ENCODE data around the gene RER1. TPM values are rescaled to one million over a fixed set of nuclear protein-coding genes. Genes with fewer than 3 reads are reported as not detected.

RER1 gene
- polyA plus RNA-seq (58.5 and 58.7 TPM in 2 replicates), polyA minus RNA-seq (50.6 and 51.2 TPM in 2 replicates)

- TF ChIP-seq EP300 (conservative IDR thresholded peaks at IDR 0.05; ENCODE audit: poor library complexity, severe bottlenecking) (peak; percentile 55), REST (IDR thresholded peaks at IDR 0.05; ENCODE audit: borderline replicate concordance) (peak; percentile 37), TAF1 (IDR thresholded peaks at IDR 0.05; ENCODE audit: low read depth) (no peak), EZH2 (IDR thresholded peaks at IDR 0.05; ENCODE audit: borderline replicate concordance, insufficient read depth, low read length, poor library complexity, severe bottlenecking) (no peak), CTCF (IDR thresholded peaks at IDR 0.05; ENCODE audit: poor library complexity, severe bottlenecking) (peak; percentile 32), POLR2AphosphoS5 (IDR thresholded peaks at IDR 0.05) (peak; percentile 74), MXI1 (conservative IDR thresholded peaks at IDR 0.05; ENCODE audit: poor library complexity, severe bottlenecking) (peak; percentile 96), SMC3 (conservative IDR thresholded peaks at IDR 0.05; ENCODE audit: poor library complexity) (peak; percentile 48), RAD21 (conservative IDR thresholded peaks at IDR 0.05) (no peak)
- no peak within 1 kb of the TSS for H2AFZ ChIP-seq (ENCODE audit: low read depth, low read length)
- no peaks in the 10 kb centered on the region for H3K9me2 ChIP-seq (ENCODE audit: insufficient read depth, low read length)
- H3K4me2 ChIP-seq (ENCODE audit: low read length) = peak within 1 kb of the TSS; percentile 96
- H3K9me3 ChIP-seq (ENCODE audit: low read length) = no peaks in the 10 kb centered on the region
- no peaks in the 10 kb centered on the region for H4K20me1 ChIP-seq (ENCODE audit: insufficient read depth)
- peaks cover 34% of the 10 kb centered on the region for H3K79me2 ChIP-seq (replicated peaks; ENCODE audit: insufficient read depth, low read length)
- peak within 1 kb of the TSS; percentile 84 for H3K9ac ChIP-seq (ENCODE audit: low read length)
- no peaks in the 10 kb centered on the region for H3K36me3 ChIP-seq (ENCODE audit: insufficient read depth, low read length)
- peak within 1 kb of the TSS; percentile 73 for H3K27ac ChIP-seq (ENCODE audit: low read length)
- no peaks in the 10 kb centered on the region for H3K27me3 ChIP-seq (ENCODE audit: insufficient read depth, low read depth, low read length)
- H3F3A ChIP-seq (ENCODE audit: insufficient read depth, low read length, poor library complexity, severe bottlenecking) = no peaks in the 10 kb centered on the region
- peak within 1 kb of the TSS; percentile 92 for H3K4me3 ChIP-seq (ENCODE audit: low read length)
These were observed at the start of gene RER1, which contains the start of gene MORN1 for GRCh38 chr1:2391041-2391930. Gene RER1 (plus strand): TSS chr1:2391841. CDS start chr1:2395791, 3,950 bp downstream. Gene MORN1 (minus strand): TSS chr1:2391554. CDS start chr1:2391533, 21 bp downstream.

GRCh38 chr1:2342384-2343022, 49.1 kb upstream of the RER1 start:
- no peak overlapping the region for H2AFZ ChIP-seq (ENCODE audit: low read depth, low read length)
- H3K27ac ChIP-seq (ENCODE audit: low read length) = no peak overlapping the region
- no peaks in the 10 kb centered on the region for H4K20me1 ChIP-seq (ENCODE audit: insufficient read depth)
- no peaks in the 10 kb centered on the region for H3K79me2 ChIP-seq (replicated peaks; ENCODE audit: insufficient read depth, low read length)
- TF ChIP-seq RAD21 (conservative IDR thresholded peaks at IDR 0.05) = no peak
- TF ChIP-seq POLR2AphosphoS5 (IDR thresholded peaks at IDR 0.05) = no peak
- TF ChIP-seq CTCF (IDR thresholded peaks at IDR 0.05; ENCODE audit: poor library complexity, severe bottlenecking) = no peak
- no peak for TF ChIP-seq TAF1 (IDR thresholded peaks at IDR 0.05; ENCODE audit: low read depth)
- TF ChIP-seq MXI1 (conservative IDR thresholded peaks at IDR 0.05; ENCODE audit: poor library complexity, severe bottlenecking) = no peak
- TF ChIP-seq EP300 (conservative IDR thresholded peaks at IDR 0.05; ENCODE audit: poor library complexity, severe bottlenecking) = no peak
- no peak for TF ChIP-seq REST (IDR thresholded peaks at IDR 0.05; ENCODE audit: borderline replicate concordance)
- no peak for TF ChIP-seq EZH2 (IDR thresholded peaks at IDR 0.05; ENCODE audit: borderline replicate concordance, insufficient read depth, low read length, poor library complexity, severe bottlenecking)
- TF ChIP-seq SMC3 (conservative IDR thresholded peaks at IDR 0.05; ENCODE audit: poor library complexity) = no peak
- no peaks in the 10 kb centered on the region for H3F3A ChIP-seq (ENCODE audit: insufficient read depth, low read length, poor library complexity, severe bottlenecking)
- H3K9me3 ChIP-seq (ENCODE audit: low read length) = no peaks in the 10 kb centered on the region
- no peak overlapping the region for H3K9ac ChIP-seq (ENCODE audit: low read length)
- no peaks in the 10 kb centered on the region for H3K36me3 ChIP-seq (ENCODE audit: insufficient read depth, low read length)
- H3K27me3 ChIP-seq (ENCODE audit: insufficient read depth, low read depth, low read length) = no peaks in the 10 kb centered on the region
- H3K9me2 ChIP-seq (ENCODE audit: insufficient read depth, low read length) = no peaks in the 10 kb centered on the region
- no peak overlapping the region for H3K4me2 ChIP-seq (ENCODE audit: low read length)
- H3K4me3 ChIP-seq (ENCODE audit: low read length) = no peak overlapping the region
